ENCODE measurements around the gene CARD11.

The CARD11 gene

DNA sequence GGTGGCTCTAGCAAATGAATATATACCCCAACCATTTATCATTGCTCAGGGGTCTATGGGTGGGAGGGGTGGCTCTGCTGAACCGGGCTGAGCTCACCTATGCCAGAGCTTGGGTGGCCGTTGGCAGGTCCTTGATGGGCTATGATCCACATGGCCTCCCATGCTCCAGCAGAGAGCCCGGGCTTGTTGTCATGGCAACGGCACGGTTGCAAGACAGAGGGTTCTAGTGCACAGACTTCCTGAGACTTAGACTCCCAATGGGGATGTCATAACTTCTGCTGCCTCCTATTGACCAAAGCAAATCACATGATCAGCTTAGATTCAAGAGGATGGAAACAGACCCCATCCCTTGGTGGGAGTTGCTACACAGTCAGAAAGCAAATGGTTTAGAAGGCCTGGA is 36.4 kb upstream of the CARD11 start:
- no peak overlapping the region for H2BK120ac ChIP-seq (ENCODE audit: insufficient read depth, low read length, poor library complexity)
- H3K36me3 ChIP-seq (ENCODE audit: control insufficient read depth in 1 of 2, insufficient read depth in 2 of 2, low read length in 2 of 2), result no peaks in the 10 kb centered on the region
- no peak overlapping the region for H3K4ac ChIP-seq (ENCODE audit: low read depth, low read length)
- DNase-seq, result no peak
- no peaks in the 10 kb centered on the region for H3K4me1 ChIP-seq (ENCODE audit: control insufficient read depth in 1 of 2, insufficient read depth in 2 of 2, low read length in 2 of 2)
- no peak overlapping the region for H3K27ac ChIP-seq (ENCODE audit: low read depth, low read length)
- no peak overlapping the region for H3K4me3 ChIP-seq (ENCODE audit: low read depth, low read length)
- no peak overlapping the region for H4K8ac ChIP-seq (ENCODE audit: low read depth, low read length)
- no peak overlapping the region for H3K23ac ChIP-seq (ENCODE audit: low read length)
- H2AK5ac ChIP-seq (ENCODE audit: low read length), result no peak overlapping the region
- H3K18ac ChIP-seq (ENCODE audit: low read length), result no peak overlapping the region
- H2BK12ac ChIP-seq (ENCODE audit: low read length), result no peak overlapping the region
- no peak overlapping the region for H3K9ac ChIP-seq (ENCODE audit: low read length)
- H3K27me3 ChIP-seq (ENCODE audit: insufficient read depth, low read length), result no peaks in the 10 kb centered on the region
- WGBS (ENCODE audit: extremely low coverage, insufficient coverage, insufficient read length), result no CpG with 5 or more reads among the region's 5 CpGs
- no peak overlapping the region for H4K12ac ChIP-seq (ENCODE audit: low read depth, low read length)
- no peak overlapping the region for H3K4me2 ChIP-seq (ENCODE audit: low read length)
- no peak overlapping the region for H2AFZ ChIP-seq (ENCODE audit: insufficient read depth, low read length, poor library complexity)
- no peak overlapping the region for H2BK5ac ChIP-seq (ENCODE audit: low read depth, low read length, poor library complexity)
- no peaks in the 10 kb centered on the region for H3K79me1 ChIP-seq (ENCODE audit: low read length)
- no peak overlapping the region for H3K14ac ChIP-seq (ENCODE audit: low read length)
- H3K9me3 ChIP-seq (ENCODE audit: insufficient read depth, low read depth, low read length), result peaks cover 6% of the 10 kb centered on the region
- H3K79me2 ChIP-seq (ENCODE audit: control insufficient read depth, insufficient read depth, low read length, poor library complexity), result no peaks in the 10 kb centered on the region
- H4K91ac ChIP-seq (ENCODE audit: low read depth, low read length), result no peak overlapping the region

DNA sequence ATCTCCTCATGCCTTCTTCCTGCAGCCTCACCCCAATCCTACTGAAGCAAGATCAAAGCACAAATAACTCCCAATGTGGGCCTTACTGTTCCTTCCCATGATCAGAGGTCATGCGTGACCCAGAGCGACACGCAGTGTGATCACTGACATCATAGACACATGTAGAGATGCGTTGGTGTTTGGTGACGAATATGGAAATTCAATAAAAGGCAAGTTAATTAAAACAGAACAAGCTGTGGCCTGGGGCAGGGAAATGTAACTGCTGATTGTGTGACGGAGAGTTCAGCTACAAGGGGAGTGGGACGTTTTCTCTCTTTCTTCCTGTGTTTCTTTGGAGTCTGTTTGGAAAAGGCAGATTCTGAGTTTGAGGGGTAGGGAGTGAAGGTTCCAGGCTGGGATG is 34.8 kb upstream of the CARD11 start:
- no peak overlapping the region for H4K8ac ChIP-seq (ENCODE audit: low read depth, low read length)
- H3K14ac ChIP-seq (ENCODE audit: low read length), result no peak overlapping the region
- no peak overlapping the region for H4K12ac ChIP-seq (ENCODE audit: low read depth, low read length)
- DNase-seq, result no peak
- H3K4me2 ChIP-seq (ENCODE audit: low read length), result no peak overlapping the region
- H2BK5ac ChIP-seq (ENCODE audit: low read depth, low read length, poor library complexity), result no peak overlapping the region
- H2AFZ ChIP-seq (ENCODE audit: insufficient read depth, low read length, poor library complexity), result no peak overlapping the region
- H3K4me1 ChIP-seq (ENCODE audit: control insufficient read depth in 1 of 2, insufficient read depth in 2 of 2, low read length in 2 of 2), result no peaks in the 10 kb centered on the region
- no peaks in the 10 kb centered on the region for H3K36me3 ChIP-seq (ENCODE audit: control insufficient read depth in 1 of 2, insufficient read depth in 2 of 2, low read length in 2 of 2)
- no peak overlapping the region for H3K18ac ChIP-seq (ENCODE audit: low read length)
- H2AK5ac ChIP-seq (ENCODE audit: low read length), result no peak overlapping the region
- H3K4me3 ChIP-seq (ENCODE audit: low read depth, low read length), result no peak overlapping the region
- H3K23ac ChIP-seq (ENCODE audit: low read length), result no peak overlapping the region
- no peak overlapping the region for H3K9ac ChIP-seq (ENCODE audit: low read length)
- H3K79me2 ChIP-seq (ENCODE audit: control insufficient read depth, insufficient read depth, low read length, poor library complexity), result no peaks in the 10 kb centered on the region
- no CpG with 5 or more reads among the region's 7 CpGs for WGBS (ENCODE audit: extremely low coverage, insufficient coverage, insufficient read length)
- H2BK12ac ChIP-seq (ENCODE audit: low read length), result no peak overlapping the region
- H3K27me3 ChIP-seq (ENCODE audit: insufficient read depth, low read length), result no peaks in the 10 kb centered on the region
- H3K27ac ChIP-seq (ENCODE audit: low read depth, low read length), result no peak overlapping the region
- no peak overlapping the region for H3K4ac ChIP-seq (ENCODE audit: low read depth, low read length)
- H2BK120ac ChIP-seq (ENCODE audit: insufficient read depth, low read length, poor library complexity), result no peak overlapping the region
- H3K9me3 ChIP-seq (ENCODE audit: insufficient read depth, low read depth, low read length), result peaks cover 2% of the 10 kb centered on the region
- H4K91ac ChIP-seq (ENCODE audit: low read depth, low read length), result no peak overlapping the region
- H3K79me1 ChIP-seq (ENCODE audit: low read length), result no peaks in the 10 kb centered on the region

DNA sequence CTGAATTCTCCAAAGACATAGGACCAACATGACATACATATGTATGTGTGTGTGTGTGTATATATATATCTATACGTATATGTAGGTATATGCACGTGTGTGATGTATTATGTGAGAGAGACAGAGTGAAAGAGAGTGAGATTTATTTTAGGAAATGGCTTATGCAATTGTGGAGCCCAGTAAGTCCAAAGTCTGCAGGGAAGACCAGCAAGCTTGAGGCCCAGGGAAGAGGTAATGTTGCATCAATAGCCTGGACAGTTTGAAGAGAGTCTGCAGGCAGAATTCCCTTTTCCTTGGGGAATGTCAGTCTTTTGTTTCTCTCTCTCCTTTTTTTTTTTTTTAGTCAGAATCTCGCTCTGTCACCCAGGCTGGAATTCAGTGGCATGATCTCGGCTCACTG is 33.0 kb upstream of the CARD11 start:
- H2AFZ ChIP-seq (ENCODE audit: insufficient read depth, low read length, poor library complexity), result no peak overlapping the region
- no peak for DNase-seq
- H4K8ac ChIP-seq (ENCODE audit: low read depth, low read length), result no peak overlapping the region
- H4K91ac ChIP-seq (ENCODE audit: low read depth, low read length), result no peak overlapping the region
- no peaks in the 10 kb centered on the region for H3K4me1 ChIP-seq (ENCODE audit: control insufficient read depth in 1 of 2, insufficient read depth in 2 of 2, low read length in 2 of 2)
- no peak overlapping the region for H2BK5ac ChIP-seq (ENCODE audit: low read depth, low read length, poor library complexity)
- H4K12ac ChIP-seq (ENCODE audit: low read depth, low read length), result no peak overlapping the region
- no peak overlapping the region for H2BK120ac ChIP-seq (ENCODE audit: insufficient read depth, low read length, poor library complexity)
- no peak overlapping the region for H3K27ac ChIP-seq (ENCODE audit: low read depth, low read length)
- no peak overlapping the region for H3K4ac ChIP-seq (ENCODE audit: low read depth, low read length)
- H3K4me3 ChIP-seq (ENCODE audit: low read depth, low read length), result no peak overlapping the region
- no peak overlapping the region for H3K4me2 ChIP-seq (ENCODE audit: low read length)
- peaks cover 2% of the 10 kb centered on the region for H3K9me3 ChIP-seq (ENCODE audit: insufficient read depth, low read depth, low read length)
- no peaks in the 10 kb centered on the region for H3K79me1 ChIP-seq (ENCODE audit: low read length)
- H3K23ac ChIP-seq (ENCODE audit: low read length), result no peak overlapping the region
- no peaks in the 10 kb centered on the region for H3K27me3 ChIP-seq (ENCODE audit: insufficient read depth, low read length)
- no peaks in the 10 kb centered on the region for H3K79me2 ChIP-seq (ENCODE audit: control insufficient read depth, insufficient read depth, low read length, poor library complexity)
- H2AK5ac ChIP-seq (ENCODE audit: low read length), result no peak overlapping the region
- H3K14ac ChIP-seq (ENCODE audit: low read length), result no peak overlapping the region
- H3K36me3 ChIP-seq (ENCODE audit: control insufficient read depth in 1 of 2, insufficient read depth in 2 of 2, low read length in 2 of 2), result no peaks in the 10 kb centered on the region
- WGBS (ENCODE audit: extremely low coverage, insufficient coverage, insufficient read length), result 100% methylated on average over 1 of the region's 4 CpGs
- H3K18ac ChIP-seq (ENCODE audit: low read length), result no peak overlapping the region
- no peak overlapping the region for H3K9ac ChIP-seq (ENCODE audit: low read length)
- no peak overlapping the region for H2BK12ac ChIP-seq (ENCODE audit: low read length)

DNA sequence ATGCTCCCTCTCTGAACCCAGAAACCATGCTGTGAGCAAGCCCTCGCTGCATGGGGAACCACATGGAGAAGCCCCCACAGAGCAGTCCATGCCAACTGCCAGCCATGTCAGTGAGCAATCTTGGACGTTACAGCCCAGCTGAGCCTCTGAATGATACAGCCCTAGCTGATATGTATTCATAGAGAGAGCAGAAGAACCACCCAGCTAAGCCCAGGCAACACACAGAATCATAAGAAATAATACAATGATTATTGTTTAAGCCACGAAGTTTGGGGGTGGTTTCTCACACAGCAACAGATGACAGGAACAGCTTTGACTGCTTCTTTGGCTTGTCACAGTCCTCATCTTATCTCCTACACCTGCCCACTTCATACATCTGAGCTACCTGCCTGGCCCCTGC is 32.5 kb upstream of the CARD11 start:
- H3K4me1 ChIP-seq (ENCODE audit: control insufficient read depth in 1 of 2, insufficient read depth in 2 of 2, low read length in 2 of 2), result no peaks in the 10 kb centered on the region
- no CpG with 5 or more reads among the region's 3 CpGs for WGBS (ENCODE audit: extremely low coverage, insufficient coverage, insufficient read length)
- no peak overlapping the region for H4K12ac ChIP-seq (ENCODE audit: low read depth, low read length)
- no peak overlapping the region for H4K91ac ChIP-seq (ENCODE audit: low read depth, low read length)
- no peak for DNase-seq
- H3K4me2 ChIP-seq (ENCODE audit: low read length), result no peak overlapping the region
- H3K4me3 ChIP-seq (ENCODE audit: low read depth, low read length), result peak overlapping the region; percentile 36
- H2AK5ac ChIP-seq (ENCODE audit: low read length), result no peak overlapping the region
- no peak overlapping the region for H3K27ac ChIP-seq (ENCODE audit: low read depth, low read length)
- no peak overlapping the region for H2AFZ ChIP-seq (ENCODE audit: insufficient read depth, low read length, poor library complexity)
- no peaks in the 10 kb centered on the region for H3K27me3 ChIP-seq (ENCODE audit: insufficient read depth, low read length)
- H2BK5ac ChIP-seq (ENCODE audit: low read depth, low read length, poor library complexity), result no peak overlapping the region
- no peak overlapping the region for H3K18ac ChIP-seq (ENCODE audit: low read length)
- no peak overlapping the region for H2BK120ac ChIP-seq (ENCODE audit: insufficient read depth, low read length, poor library complexity)
- H3K9ac ChIP-seq (ENCODE audit: low read length), result no peak overlapping the region
- H3K23ac ChIP-seq (ENCODE audit: low read length), result no peak overlapping the region
- no peaks in the 10 kb centered on the region for H3K79me1 ChIP-seq (ENCODE audit: low read length)
- no peak overlapping the region for H3K14ac ChIP-seq (ENCODE audit: low read length)
- no peaks in the 10 kb centered on the region for H3K79me2 ChIP-seq (ENCODE audit: control insufficient read depth, insufficient read depth, low read length, poor library complexity)
- H3K9me3 ChIP-seq (ENCODE audit: insufficient read depth, low read depth, low read length), result peaks cover 2% of the 10 kb centered on the region
- H3K36me3 ChIP-seq (ENCODE audit: control insufficient read depth in 1 of 2, insufficient read depth in 2 of 2, low read length in 2 of 2), result no peaks in the 10 kb centered on the region
- H3K4ac ChIP-seq (ENCODE audit: low read depth, low read length), result no peak overlapping the region
- no peak overlapping the region for H4K8ac ChIP-seq (ENCODE audit: low read depth, low read length)
- no peak overlapping the region for H2BK12ac ChIP-seq (ENCODE audit: low read length)

All from trophoblast cell (in vitro differentiated cells and primary cell).